SIG-M5 treated with dmso at 0.1 percent for 504 hours (cell line): ENCODE measurements around the gene SNCAIP.

Source experiments
- DNase-seq: peaks from one replicate; lab custom pipeline; 2025; ENCODE audit not compliant: unreplicated experiment; lab: John Stamatoyannopoulos, UW

The SNCAIP gene

GRCh38 chr5:122394284-122394930 lies 82.4 kb downstream of the SNCAIP start:
- no peak for DNase-seq

GRCh38 chr5:122398016-122398415 lies 86.0 kb downstream of the SNCAIP start:
- no peak for DNase-seq

- DNase-seq = no peak
Observed at GRCh38 chr5:122400341-122400740, 88.3 kb downstream of the SNCAIP start.

- DNase-seq = no peak
Observed at GRCh38 chr5:122400938-122401337, 88.9 kb downstream of the SNCAIP start.

- no peak for DNase-seq
Observed at GRCh38 chr5:122401976-122402725, 90.1 kb downstream of the SNCAIP start.

GRCh38 chr5:122402955-122403685 lies 91.1 kb downstream of the SNCAIP start:
- DNase-seq = no peak

- no peak for DNase-seq
Observed at GRCh38 chr5:122404018-122404417, 92.0 kb downstream of the SNCAIP start.

GRCh38 chr5:122404653-122405362 lies 92.8 kb downstream of the SNCAIP start:
- no peak for DNase-seq

- no peak for DNase-seq
Observed at GRCh38 chr5:122405751-122406150, 93.7 kb downstream of the SNCAIP start.

GRCh38 chr5:122406181-122406580 lies 94.1 kb downstream of the SNCAIP start:
- no peak for DNase-seq

- no peak for DNase-seq
Observed at GRCh38 chr5:122408592-122409224, 96.7 kb downstream of the SNCAIP start.

GRCh38 chr5:122412966-122413365 lies 100.9 kb downstream of the SNCAIP start:
- no peak for DNase-seq

GRCh38 chr5:122413722-122414121 lies 101.7 kb downstream of the SNCAIP start:
- DNase-seq = no peak

GRCh38 chr5:122415030-122415800 lies 103.2 kb downstream of the SNCAIP start:
- peak; percentile 46 for DNase-seq

GRCh38 chr5:122415801-122416120 lies 103.7 kb downstream of the SNCAIP start:
- no peak for DNase-seq

GRCh38 chr5:122419142-122419894 lies 107.3 kb downstream of the SNCAIP start:
- DNase-seq = peak; percentile 2

- no peak for DNase-seq
Observed at GRCh38 chr5:122420091-122420490, 108.1 kb downstream of the SNCAIP start.

GRCh38 chr5:122420537-122421236 lies 108.7 kb downstream of the SNCAIP start:
- no peak for DNase-seq
